Testis (tissue), 3 donors: ENCODE data around the gene GNPDA1. TPM values are rescaled to one million over a fixed set of nuclear protein-coding genes. Genes with fewer than 3 reads are reported as not detected.
A peak's percentile ranks its signal among the peaks of the same experiment; 100 is the strongest.

Experiments
- DNase-seq: peaks from one replicate; pipeline ENCODE4 v3.0.0-alpha.2; 2019
- H3K27ac ChIP-seq, 2 donors: fragments of 200-600 bp; sonication (generic); one replicate each; pipeline ENCODE4 v1.5.1; 2019
- H3K27me3 ChIP-seq: fragments of 200-600 bp; sonication (generic); one replicate; pipeline ENCODE4 v1.5.1; 2019
- H3K36me3 ChIP-seq: fragments of 200-600 bp; sonication (generic); one replicate; pipeline ENCODE4 v1.5.1; 2017; ENCODE audit warnings: low read depth; ENCODE audit errors: missing control alignments
- H3K4me1 ChIP-seq: fragments of 200-600 bp; sonication (generic); one replicate; pipeline ENCODE4 v1.5.1; 2019
- H3K4me3 ChIP-seq, 2 donors: fragments of 200-600 bp; sonication (generic); one replicate each; pipeline ENCODE4 v1.5.1; 2017 to 2019
- H3K9me3 ChIP-seq: fragments of 200-600 bp; sonication (generic); one replicate; pipeline ENCODE4 v1.5.1; 2017
- POLR2A ChIP-seq: fragments of 450-650 bp; IDR thresholded peaks from one replicate; pipeline ENCODE4 v1.6.1; 2017; ENCODE audit warnings: antibody characterized with exemption, mild to moderate bottlenecking, moderate library complexity
- WGBS, 2 donors: methylation state at CpG; one replicate each; pipeline ENCODE4 v1.1.5; 2018; 5-methylcytosine and 5-hydroxymethylcytosine counted together
- intact Hi-C: fragments of 100-400 bp; cut with DNase I; formaldehyde crosslinking; loops from one replicate; pipeline ENCODE4 v1.15.1; 2023; ENCODE audit warnings: low total_unique reads
- polyA plus RNA-seq: library from polyadenylated mRNA; stranded (reverse); fragments of 350-450 nt; fragmentation: Illumina TruSeq; extraction: RNeasy Lipid Tissue Mini Kit (QIAGEN cat#74804); gene quantifications from one replicate; pipeline ENCODE4 v1.2.3, GENCODE V29; 2014; ENCODE audit warnings: low read depth, low replicate concordance; ENCODE audit not compliant: insufficient read depth
- total RNA-seq, 2 donors: library from RNA; depleted of rRNA; stranded (reverse); fragments of >200 nt; gene quantifications; one replicate each; pipeline ENCODE4 v1.2.3, GENCODE V29; 2016
- TF ChIP-seq, protein P1 (sequence below), 3 experiments: fragments of 450-650 bp in 2 of 3; fragments of 200-600 bp in 1 of 3; sonication (generic) in 1 of 3; IDR thresholded peaks; one replicate each; pipeline ENCODE4 v1.5.1; 2016 to 2019; ENCODE audit warnings: antibody characterized with exemption in 3 of 3, mild to moderate bottlenecking in 2 of 3, moderate library complexity in 1 of 3

Gene GNPDA1
- total and polyA plus RNA-seq, 3 donors from 2014 or later: 32.9 to 53.4 (median 49.4) TPM

DNA sequence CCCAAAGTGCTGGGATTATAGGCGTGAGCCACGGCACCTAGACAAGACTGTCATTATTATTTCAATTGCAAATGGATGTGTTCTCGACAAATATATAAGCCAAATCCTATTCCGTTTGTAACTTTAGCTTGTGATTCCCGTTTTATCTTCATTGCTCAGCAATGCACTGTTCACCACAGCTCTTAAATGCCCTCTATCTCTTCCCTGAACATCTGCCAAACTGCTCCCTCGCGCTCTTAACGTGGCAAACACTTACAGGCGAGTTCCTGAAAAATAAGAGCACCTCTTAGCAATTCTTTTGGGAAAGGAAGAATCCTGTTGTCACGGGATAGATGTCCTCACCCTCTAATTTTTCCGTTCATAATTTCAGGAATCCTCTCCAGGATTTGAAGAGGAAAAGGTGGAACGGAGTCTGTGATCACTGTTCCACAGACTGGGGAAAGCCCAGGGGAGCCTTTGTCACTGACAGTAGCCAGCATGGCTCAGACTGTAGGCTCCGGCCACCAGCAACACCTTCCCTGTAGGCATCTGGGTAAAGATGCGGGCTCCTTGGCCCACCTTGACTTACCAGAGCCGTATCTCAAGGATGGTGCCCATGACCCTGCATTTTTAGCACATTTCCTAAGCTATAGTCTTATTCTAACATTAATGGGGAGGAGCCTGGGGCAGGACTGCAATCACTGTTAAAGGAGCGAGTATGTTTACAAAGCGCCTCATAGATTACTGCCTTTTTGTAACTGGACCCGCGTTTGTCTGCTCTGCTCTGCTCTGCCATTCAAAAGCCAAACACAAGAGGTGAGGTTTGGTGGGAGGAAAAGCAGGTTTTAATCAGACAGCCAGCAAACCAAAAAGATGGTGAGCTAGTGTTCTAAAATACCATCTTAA, 20.2 kb upstream of the GNPDA1 start:
- Histone ChIP-seq H3K36me3 (no peaks in the 10 kb centered on the region), H3K4me1 (no peaks in the 10 kb centered on the region), H3K9me3 (no peaks in the 10 kb centered on the region), H3K27me3 (no peaks in the 10 kb centered on the region), H3K4me3 (no peak overlapping the region), H3K27ac (no peak overlapping the region)
- peak; percentile 61 for DNase-seq
- WGBS, 2 donors: 59 to 72% methylated on average over 19 of the region's 19 CpGs
- intact Hi-C loops: no loop called here
- TF ChIP-seq, protein P1, sequence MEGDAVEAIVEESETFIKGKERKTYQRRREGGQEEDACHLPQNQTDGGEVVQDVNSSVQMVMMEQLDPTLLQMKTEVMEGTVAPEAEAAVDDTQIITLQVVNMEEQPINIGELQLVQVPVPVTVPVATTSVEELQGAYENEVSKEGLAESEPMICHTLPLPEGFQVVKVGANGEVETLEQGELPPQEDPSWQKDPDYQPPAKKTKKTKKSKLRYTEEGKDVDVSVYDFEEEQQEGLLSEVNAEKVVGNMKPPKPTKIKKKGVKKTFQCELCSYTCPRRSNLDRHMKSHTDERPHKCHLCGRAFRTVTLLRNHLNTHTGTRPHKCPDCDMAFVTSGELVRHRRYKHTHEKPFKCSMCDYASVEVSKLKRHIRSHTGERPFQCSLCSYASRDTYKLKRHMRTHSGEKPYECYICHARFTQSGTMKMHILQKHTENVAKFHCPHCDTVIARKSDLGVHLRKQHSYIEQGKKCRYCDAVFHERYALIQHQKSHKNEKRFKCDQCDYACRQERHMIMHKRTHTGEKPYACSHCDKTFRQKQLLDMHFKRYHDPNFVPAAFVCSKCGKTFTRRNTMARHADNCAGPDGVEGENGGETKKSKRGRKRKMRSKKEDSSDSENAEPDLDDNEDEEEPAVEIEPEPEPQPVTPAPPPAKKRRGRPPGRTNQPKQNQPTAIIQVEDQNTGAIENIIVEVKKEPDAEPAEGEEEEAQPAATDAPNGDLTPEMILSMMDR (IDR thresholded peaks at IDR 0.05): no peak
- no peak for TF ChIP-seq POLR2A

DNA sequence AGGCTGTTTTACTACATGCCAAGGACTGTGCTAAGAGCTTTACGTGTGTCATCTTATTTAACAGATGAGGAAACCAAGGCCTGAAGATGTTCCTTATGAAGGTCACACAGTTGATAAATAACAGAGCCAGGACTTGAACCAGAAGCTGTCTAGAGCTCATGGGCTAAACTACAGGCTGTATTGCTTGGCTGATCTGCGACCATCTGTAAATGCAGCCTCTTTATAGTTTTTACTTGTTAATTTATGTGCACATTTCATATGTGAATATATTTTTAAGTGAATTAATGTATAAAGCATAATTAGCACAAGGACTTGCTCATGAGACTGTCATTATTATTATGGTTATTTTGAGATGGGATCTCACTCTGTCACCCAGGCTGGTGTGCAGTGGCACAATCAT, 19.3 kb upstream of the GNPDA1 start:
- no peak overlapping the region for H3K27ac ChIP-seq
- intact Hi-C loops: no loop called here
- no peaks in the 10 kb centered on the region for H3K27me3 ChIP-seq
- no peaks in the 10 kb centered on the region for H3K4me1 ChIP-seq
- no peaks in the 10 kb centered on the region for H3K36me3 ChIP-seq
- WGBS, 2 donors: 79 to 89% methylated on average over 2 of the region's 2 CpGs
- DNase-seq: no peak
- H3K9me3 ChIP-seq: no peaks in the 10 kb centered on the region
- TF ChIP-seq, protein P1 (IDR thresholded peaks at IDR 0.05): no peak
- TF ChIP-seq POLR2A: no peak
- H3K4me3 ChIP-seq: no peak overlapping the region

DNA sequence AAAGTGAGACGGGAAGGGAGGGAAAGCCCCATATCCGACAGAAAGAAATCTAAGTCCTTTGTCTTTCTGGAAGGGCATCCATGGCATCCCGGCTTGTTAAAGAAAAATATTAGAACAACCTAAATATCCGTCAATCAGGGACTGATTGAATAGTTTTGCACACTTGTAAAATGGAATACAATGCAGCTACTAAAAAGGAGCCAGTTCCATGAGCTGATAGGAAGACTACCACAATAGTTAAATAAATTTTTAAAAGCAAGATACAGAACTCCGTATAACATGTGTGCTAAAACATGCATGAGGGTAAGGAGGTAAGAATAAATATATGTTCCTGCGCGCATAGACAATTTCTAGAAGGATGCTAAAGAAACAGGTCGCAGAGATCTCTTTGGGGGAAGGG, 12.8 kb upstream of the GNPDA1 start:
- Histone ChIP-seq H3K4me1 (no peaks in the 10 kb centered on the region), H3K9me3 (no peaks in the 10 kb centered on the region), H3K36me3 (no peaks in the 10 kb centered on the region), H3K4me3 (peak overlapping the region in 1 of 2 donors; percentile 72), H3K27ac (no peak overlapping the region), H3K27me3 (no peaks in the 10 kb centered on the region)
- WGBS, 2 donors: 45 to 65% methylated on average over 7 to 8 of the region's 8 CpGs
- DNase-seq: no peak
- intact Hi-C loops: no loop called here
- TF ChIP-seq POLR2A: no peak
- TF ChIP-seq, protein P1 (IDR thresholded peaks at IDR 0.05): no peak

DNA sequence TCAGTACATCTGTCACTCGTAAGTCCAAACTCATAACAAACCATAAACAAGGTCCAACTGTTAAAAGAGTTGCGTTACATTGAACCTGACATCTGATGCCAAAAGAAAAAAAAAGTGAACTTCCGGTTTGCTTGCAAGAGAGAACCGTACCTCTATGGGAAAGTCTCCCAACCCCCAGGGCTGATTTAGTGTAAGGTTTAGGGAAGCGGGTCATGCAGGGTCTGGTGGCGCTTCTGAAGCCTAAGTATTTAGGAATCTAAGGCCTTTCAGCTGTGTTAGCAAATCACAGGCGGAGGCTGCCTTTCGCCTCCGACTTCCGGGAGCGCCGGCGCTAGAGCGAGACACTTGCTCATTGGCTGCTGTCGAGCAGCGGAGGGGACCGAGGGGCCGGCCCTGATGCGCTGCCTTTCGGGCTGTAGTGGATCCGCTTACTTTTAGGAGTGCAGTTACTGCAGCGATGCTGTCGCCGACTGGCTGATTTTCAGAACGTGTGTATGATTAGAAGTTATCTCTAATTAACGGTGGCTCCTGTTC, 12.0 kb upstream of the GNPDA1 start:
- H3K27me3 ChIP-seq: no peaks in the 10 kb centered on the region
- H3K9me3 ChIP-seq: no peaks in the 10 kb centered on the region
- intact Hi-C loops: no loop called here
- H3K4me3 ChIP-seq: peak overlapping the region; percentile 62 to 72
- H3K4me1 ChIP-seq: no peaks in the 10 kb centered on the region
- peak overlapping the region; percentile 75 to 90 for H3K27ac ChIP-seq
- TF ChIP-seq POLR2A: no peak
- TF ChIP-seq, protein P1 (IDR thresholded peaks at IDR 0.05): no peak
- 0% methylated on average over 18 to 26 of the region's 26 CpGs for WGBS, 2 donors
- H3K36me3 ChIP-seq: no peaks in the 10 kb centered on the region
- DNase-seq: peak; percentile 94
